K562 (cell line): ENCODE results near the gene GMDS. TPM values are rescaled to one million over a fixed set of nuclear protein-coding genes. Genes with fewer than 3 reads are reported as not detected.

Source experiments
- ATAC-seq: fragments of 200-7000 bp; cut with Tn5 transposase; 3 replicates; pipeline ENCODE4 v1.9.1; 2020; ENCODE audit warnings: moderate library complexity
- BruUV-seq: library from RNA; stranded (reverse); fragments of 400-500 nt; replicated peaks from 2 replicates; lab custom pipeline; 2021; lab: Mats Ljungman, UMichigan
- CTCF ChIA-PET: fragments of 300-600 bp; formaldehyde crosslinking; extraction: SDS; loops from one replicate; lab custom pipeline; 2021; ENCODE audit warnings: low intra/inter-chr PET ratio; lab: Yijun Ruan, JAX
- POLR2A ChIA-PET: fragments of 300-600, 350-650 bp; sonication (Branson Sonifier 250); formaldehyde crosslinking; extraction: SDS; loops from one replicate; lab custom pipeline; 2021; ENCODE audit warnings: antibody characterized with exemption, inconsistent platforms; lab: Yijun Ruan, JAX
- DNase-seq, 4 experiments: peaks; one replicate each; pipeline versions ENCODE4 v3.0.0 to v3.0.0-alpha.2; 2011 to 2018; ENCODE audit warnings: low spot score in 3 of 4, mixed read lengths in 3 of 4; ENCODE audit errors: extremely low read depth in 1 of 4
- FAIRE-seq: peaks from 2 replicates; lab custom pipeline; 2011; peaks lifted over from hg19 to GRCh38; lab: Jason Lieb, UNC
- H2AFZ ChIP-seq: 2 replicates; pipeline ENCODE4 v1.6.0; 2011; ENCODE audit warnings: low read depth, low read length, control low read depth, inconsistent platforms
- H3K27ac ChIP-seq: fragments of 200-600 bp; 3 replicates; pipeline ENCODE4 v1.8.0; 2011; ENCODE audit warnings: low read depth, mild to moderate bottlenecking, control low read depth, inconsistent platforms, low read length, moderate library complexity, mixed read lengths; ENCODE audit errors: extremely low read depth
- H3K27me3 ChIP-seq, 2 experiments: fragments of 300-600 bp in 1 of 2; 2 replicates in 1 of 2; 3 replicates in 1 of 2; pipeline versions ENCODE4 v1.6.0 to v1.8.0; 2011; ENCODE audit warnings: inconsistent platforms in 2 of 2, low read length in 2 of 2, mild to moderate bottlenecking in 1 of 2, mixed read lengths in 1 of 2, moderate library complexity in 1 of 2; ENCODE audit not compliant: control insufficient read depth in 2 of 2, insufficient read depth in 2 of 2
- H3K36me3 ChIP-seq: fragments of 300-600 bp; 3 replicates; pipeline ENCODE4 v1.8.0; 2011; ENCODE audit warnings: mild to moderate bottlenecking, low read length, inconsistent platforms; ENCODE audit not compliant: control insufficient read depth, insufficient read depth
- H3K4me1 ChIP-seq, 2 experiments: fragments of 200-600 bp in 1 of 2; replicated peaks in 1 of 2; 2 replicates in 1 of 2; 3 replicates in 1 of 2; pipeline versions ENCODE4 v1.5.1 to v1.8.0; 2011; ENCODE audit warnings: inconsistent platforms in 2 of 2, low read length in 2 of 2, mild to moderate bottlenecking in 1 of 2, mixed read lengths in 1 of 2, moderate library complexity in 1 of 2; ENCODE audit not compliant: control insufficient read depth in 2 of 2, insufficient read depth in 2 of 2
- H3K4me2 ChIP-seq: 2 replicates; pipeline ENCODE4 v1.6.1; 2011; ENCODE audit warnings: low read length, control low read depth, inconsistent platforms, mixed read lengths; ENCODE audit not compliant: insufficient read depth
- H3K4me3 ChIP-seq: fragments of 200-600 bp; sonication (generic), shearing (Covaris generic); 2 replicates; pipeline ENCODE4 v1.5.1; 2016; ENCODE audit warnings: control low read depth, inconsistent platforms
- H3K79me2 ChIP-seq: fragments of 200-600 bp; 3 replicates; pipeline ENCODE4 v1.8.0; 2011; ENCODE audit warnings: low read length, inconsistent platforms; ENCODE audit not compliant: control insufficient read depth, insufficient read depth
- H3K9ac ChIP-seq, 2 experiments: 2 replicates each; pipeline versions ENCODE4 v1.6.0 to v1.6.1; 2011; ENCODE audit warnings: low read depth in 2 of 2, low read length in 2 of 2, control low read depth in 1 of 2, inconsistent platforms in 1 of 2, mild to moderate bottlenecking in 1 of 2, mixed read lengths in 1 of 2; ENCODE audit not compliant: insufficient read depth in 1 of 2
- H3K9me1 ChIP-seq: one replicate; pipeline ENCODE4 v1.6.0; 2011; ENCODE audit warnings: inconsistent platforms, mild to moderate bottlenecking, low read length, moderate library complexity; ENCODE audit not compliant: control insufficient read depth, insufficient read depth
- H3K9me3 ChIP-seq: replicated peaks from 2 replicates; pipeline ENCODE4 v1.5.1; 2011; ENCODE audit warnings: low read depth, low read length, inconsistent platforms; ENCODE audit not compliant: control insufficient read depth, insufficient read depth
- H4K20me1 ChIP-seq: replicated peaks from 2 replicates; pipeline ENCODE4 v1.6.1; 2011; ENCODE audit warnings: low read length, inconsistent platforms, mixed read lengths; ENCODE audit not compliant: control insufficient read depth, insufficient read depth
- ATF7 ChIP-seq: fragments of 450-650 bp; IDR thresholded peaks from 2 replicates; pipeline ENCODE4 v1.7.1; 2014; ENCODE audit warnings: mild to moderate bottlenecking, moderate library complexity
- EP400 ChIP-seq: fragments of 450-650 bp; IDR thresholded peaks from 2 replicates; pipeline ENCODE4 v1.6.1; 2017; ENCODE audit warnings: antibody characterized with exemption, mild to moderate bottlenecking, moderate library complexity
- NONO ChIP-seq, 2 experiments: fragments of 200-400 bp in 1 of 2; fragments of 450-650 bp in 1 of 2; formaldehyde crosslinking in 1 of 2; IDR thresholded peaks; 2 replicates each; pipeline ENCODE4 v1.6.1; 2017; ENCODE audit warnings: low read depth in 2 of 2, mild to moderate bottlenecking in 2 of 2, moderate library complexity in 2 of 2, low read length in 1 of 2
- STAT5A ChIP-seq: IDR thresholded peaks from 2 replicates; pipeline ENCODE4 v1.6.1; 2012; ENCODE audit warnings: low read length, inconsistent platforms, borderline replicate concordance
- TEAD4 ChIP-seq, 2 experiments: sonication (generic) in 1 of 2; formaldehyde crosslinking in 1 of 2; IDR thresholded peaks; 2 replicates each; pipeline versions ENCODE4 v1.6.1 to v1.8.0; 2012 to 2022; ENCODE audit warnings: borderline replicate concordance in 1 of 2, inconsistent platforms in 1 of 2, low read length in 1 of 2, mild to moderate bottlenecking in 1 of 2, missing genetic modification reagents in 1 of 2
- WGBS: fragments of 100-300 bp; shearing (Covaris generic); methylation state at CpG from one replicate; pipeline ENCODE4 v1.1.6; 2016; ENCODE audit warnings: low coverage, mixed read lengths; ENCODE audit not compliant: insufficient coverage; ENCODE audit errors: missing lambda C conversion rate; 5-methylcytosine and 5-hydroxymethylcytosine counted together
- in situ Hi-C: fragments of 300-500 bp; cut with MboI; formaldehyde crosslinking; loops from 4 replicates; pipeline ENCODE4 v1.15.0; 2018; ENCODE audit warnings: inconsistent platforms, mixed read lengths
- intact Hi-C: fragments of 100-400 bp; cut with micrococcal nuclease; formaldehyde crosslinking; loops from 2 replicates; pipeline ENCODE4 v1.14.2; 2022
- polyA plus RNA-seq, 8 experiments: library from polyadenylated mRNA; depleted of rRNA in 4 of 8; stranded (reverse) in 5 of 8; unstranded in 3 of 8; fragments of >200 nt; fragmentation: Nextera tagmentation in 2 of 8; fragmentation: Illumina TruSeq in 1 of 8; extraction: Ambion mirVana in 2 of 8; extraction: Trizol in 1 of 8; gene quantifications; 2 replicates each; pipeline versions ENCODE4 v1.2.1 to v1.2.3, GENCODE V29; 2011 to 2014; ENCODE audit warnings: inconsistent platforms in 1 of 8, missing spikeins in 1 of 8
- total RNA-seq, 7 experiments: library from RNA; depleted of rRNA in 6 of 7; stranded (reverse); fragments of >200 nt in 6 of 7; fragmentation: Illumina TruSeq in 2 of 7; extraction: Trizol in 2 of 7; gene quantifications; 2 replicates each; pipeline versions ENCODE4 v1.2.1 to v1.2.3, GENCODE V29; 2011 to 2021; ENCODE audit warnings: low replicate concordance in 1 of 7
- TF ChIP-seq, protein P1 (sequence below): fragments of 200-400 bp; formaldehyde crosslinking; IDR thresholded peaks from 2 replicates; pipeline ENCODE4 v1.6.1; 2017; ENCODE audit warnings: mild to moderate bottlenecking, low read depth, low read length, moderate library complexity
- TF ChIP-seq, protein P2 (sequence below): fragments of 450-650 bp; IDR thresholded peaks from 2 replicates; pipeline ENCODE4 v1.6.1; 2016; ENCODE audit warnings: antibody characterized with exemption

The GMDS gene
- total and polyA plus RNA-seq, 9 of the 15 experiments (the other 6 are each of a cell fraction or from before 2014, with no cell fraction given) = 0.48 to 31.8 (median 13.4) TPM

DNA sequence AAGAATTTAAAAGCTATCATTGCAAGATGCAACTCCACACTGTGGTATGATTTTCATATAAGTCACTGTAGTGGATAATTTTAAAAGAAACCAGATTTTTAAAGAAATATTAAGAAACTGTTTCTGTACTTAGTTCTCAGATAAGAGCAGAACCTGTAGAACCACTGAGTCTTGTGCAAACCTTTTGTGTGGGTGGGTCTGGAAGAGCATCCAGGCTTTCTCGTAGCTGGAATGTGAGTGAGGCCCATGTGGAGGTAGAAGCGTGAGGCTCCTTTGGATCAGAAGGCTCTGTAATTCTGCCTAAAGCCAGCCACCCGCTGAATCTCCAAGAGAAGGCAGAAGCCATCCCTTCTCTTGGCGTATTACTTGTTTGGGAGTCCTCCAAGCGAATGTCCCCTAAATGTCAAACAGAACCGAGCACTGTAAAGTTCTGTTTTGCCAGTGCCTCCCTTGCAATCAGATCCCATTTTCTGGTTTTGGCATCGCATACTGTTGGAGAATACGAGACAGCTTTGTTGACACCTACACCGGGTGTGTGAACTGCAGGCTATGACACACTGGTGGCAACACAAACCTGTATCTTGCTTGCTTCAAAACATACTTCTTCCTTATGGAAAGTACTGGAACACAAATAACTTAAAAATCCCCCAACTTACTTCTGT lies 447.0 kb downstream of the GMDS start:
- CTCF ChIA-PET = no interaction called here
- no peaks in the 10 kb centered on the region for H3K9me1 ChIP-seq
- BruUV-seq = no TSS peak
- ATAC-seq (no peak), DNase-seq (no peak), FAIRE-seq (no peak)
- POLR2A ChIA-PET = no interaction called here
- 12% methylated on average over 9 of the region's 9 CpGs for WGBS
- no peak overlapping the region for H3K4me2 ChIP-seq
- H3K9ac ChIP-seq = no peak overlapping the region
- H3K36me3 ChIP-seq = no peaks in the 10 kb centered on the region
- no peaks in the 10 kb centered on the region for H4K20me1 ChIP-seq
- H3K9me3 ChIP-seq = no peaks in the 10 kb centered on the region
- H3K4me3 ChIP-seq = no peak overlapping the region
- no peaks in the 10 kb centered on the region for H3K4me1 ChIP-seq
- H2AFZ ChIP-seq = no peak overlapping the region
- H3K27me3 ChIP-seq = peaks cover 13 to 33% of the 10 kb centered on the region in 2 experiments; a peak in 4 of 5 replicates
- in situ Hi-C loops (no loop called here), intact Hi-C loops (no loop called here)
- no peak overlapping the region for H3K27ac ChIP-seq
- no peaks in the 10 kb centered on the region for H3K79me2 ChIP-seq
- no peak for TF ChIP-seq EP400
- TF ChIP-seq, protein P1, sequence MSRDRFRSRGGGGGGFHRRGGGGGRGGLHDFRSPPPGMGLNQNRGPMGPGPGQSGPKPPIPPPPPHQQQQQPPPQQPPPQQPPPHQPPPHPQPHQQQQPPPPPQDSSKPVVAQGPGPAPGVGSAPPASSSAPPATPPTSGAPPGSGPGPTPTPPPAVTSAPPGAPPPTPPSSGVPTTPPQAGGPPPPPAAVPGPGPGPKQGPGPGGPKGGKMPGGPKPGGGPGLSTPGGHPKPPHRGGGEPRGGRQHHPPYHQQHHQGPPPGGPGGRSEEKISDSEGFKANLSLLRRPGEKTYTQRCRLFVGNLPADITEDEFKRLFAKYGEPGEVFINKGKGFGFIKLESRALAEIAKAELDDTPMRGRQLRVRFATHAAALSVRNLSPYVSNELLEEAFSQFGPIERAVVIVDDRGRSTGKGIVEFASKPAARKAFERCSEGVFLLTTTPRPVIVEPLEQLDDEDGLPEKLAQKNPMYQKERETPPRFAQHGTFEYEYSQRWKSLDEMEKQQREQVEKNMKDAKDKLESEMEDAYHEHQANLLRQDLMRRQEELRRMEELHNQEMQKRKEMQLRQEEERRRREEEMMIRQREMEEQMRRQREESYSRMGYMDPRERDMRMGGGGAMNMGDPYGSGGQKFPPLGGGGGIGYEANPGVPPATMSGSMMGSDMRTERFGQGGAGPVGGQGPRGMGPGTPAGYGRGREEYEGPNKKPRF = no peak
- TF ChIP-seq ATF7 = no peak
- TF ChIP-seq NONO (IDR thresholded peaks at IDR 0.05; ENCODE audit: low read depth in 2 of 2, low read length in 1 of 2) = no peak
- no peak for TF ChIP-seq STAT5A
- TF ChIP-seq TEAD4 (IDR thresholded peaks at IDR 0.05; ENCODE audit: low read length) = no peak
- TF ChIP-seq TEAD4 (CRISPR knock-in tag; IDR thresholded peaks at IDR 0.05; ENCODE audit: borderline replicate concordance) = no peak
- TF ChIP-seq, protein P2, sequence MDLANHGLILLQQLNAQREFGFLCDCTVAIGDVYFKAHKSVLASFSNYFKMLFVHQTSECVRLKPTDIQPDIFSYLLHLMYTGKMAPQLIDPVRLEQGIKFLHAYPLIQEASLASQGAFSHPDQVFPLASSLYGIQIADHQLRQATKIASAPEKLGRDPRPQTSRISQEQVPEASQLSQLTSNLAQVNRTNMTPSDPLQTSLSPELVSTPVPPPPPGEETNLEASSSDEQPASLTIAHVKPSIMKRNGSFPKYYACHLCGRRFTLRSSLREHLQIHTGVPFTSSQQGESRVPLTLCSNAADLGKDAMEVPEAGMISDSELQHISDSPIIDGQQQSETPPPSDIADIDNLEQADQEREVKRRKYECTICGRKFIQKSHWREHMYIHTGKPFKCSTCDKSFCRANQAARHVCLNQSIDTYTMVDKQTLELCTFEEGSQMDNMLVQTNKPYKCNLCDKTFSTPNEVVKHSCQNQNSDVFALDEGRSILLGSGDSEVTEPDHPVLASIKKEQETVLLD = no peak
